ENCODE data around the gene SMIM41. TPM values are rescaled to one million over a fixed set of nuclear protein-coding genes. Genes with fewer than 3 reads are reported as not detected.

The SMIM41 gene
- total RNA-seq, 1 donor from 2014 or later: not detected

GRCh38 chr12:52132754-52133161 is 53.3 kb downstream of the SMIM41 start:
- DNase-seq (ENCODE audit: low read depth): no peak
- Histone ChIP-seq H3K27me3 (ENCODE audit: control insufficient read depth, insufficient read depth, low read length) (no peaks in the 10 kb centered on the region), H3K4me3 (ENCODE audit: low read depth, low read length) (no peak overlapping the region), H3K36me3 (ENCODE audit: control insufficient read depth, insufficient read depth, low read length) (no peaks in the 10 kb centered on the region)
- TF ChIP-seq, protein P1, sequence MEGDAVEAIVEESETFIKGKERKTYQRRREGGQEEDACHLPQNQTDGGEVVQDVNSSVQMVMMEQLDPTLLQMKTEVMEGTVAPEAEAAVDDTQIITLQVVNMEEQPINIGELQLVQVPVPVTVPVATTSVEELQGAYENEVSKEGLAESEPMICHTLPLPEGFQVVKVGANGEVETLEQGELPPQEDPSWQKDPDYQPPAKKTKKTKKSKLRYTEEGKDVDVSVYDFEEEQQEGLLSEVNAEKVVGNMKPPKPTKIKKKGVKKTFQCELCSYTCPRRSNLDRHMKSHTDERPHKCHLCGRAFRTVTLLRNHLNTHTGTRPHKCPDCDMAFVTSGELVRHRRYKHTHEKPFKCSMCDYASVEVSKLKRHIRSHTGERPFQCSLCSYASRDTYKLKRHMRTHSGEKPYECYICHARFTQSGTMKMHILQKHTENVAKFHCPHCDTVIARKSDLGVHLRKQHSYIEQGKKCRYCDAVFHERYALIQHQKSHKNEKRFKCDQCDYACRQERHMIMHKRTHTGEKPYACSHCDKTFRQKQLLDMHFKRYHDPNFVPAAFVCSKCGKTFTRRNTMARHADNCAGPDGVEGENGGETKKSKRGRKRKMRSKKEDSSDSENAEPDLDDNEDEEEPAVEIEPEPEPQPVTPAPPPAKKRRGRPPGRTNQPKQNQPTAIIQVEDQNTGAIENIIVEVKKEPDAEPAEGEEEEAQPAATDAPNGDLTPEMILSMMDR (IDR thresholded peaks at IDR 0.05; ENCODE audit: insufficient read depth, low read length, poor library complexity, severe bottlenecking): no peak

DNA sequence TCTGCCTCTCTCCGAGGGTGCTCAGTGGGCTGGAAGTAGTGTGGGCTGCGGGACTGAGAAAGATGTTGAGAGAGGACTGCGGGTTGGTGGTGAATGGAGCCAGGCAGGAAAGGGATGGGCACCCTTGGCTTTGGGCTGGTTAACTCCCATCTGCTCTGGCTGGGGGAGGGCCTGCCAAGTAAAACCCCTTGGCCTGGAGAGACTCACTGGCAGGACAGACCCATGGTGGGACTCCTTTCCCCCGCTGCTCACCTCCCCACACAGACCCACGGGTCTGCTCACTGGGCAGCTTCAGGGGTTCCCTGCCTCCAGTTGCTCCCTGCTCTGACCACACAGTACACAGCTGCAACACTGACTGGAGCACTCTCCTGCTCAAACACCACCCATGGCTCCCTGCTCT is 58.2 kb downstream of the SMIM41 start:
- TF ChIP-seq, protein P1 (IDR thresholded peaks at IDR 0.05; ENCODE audit: insufficient read depth, low read length, poor library complexity, severe bottlenecking): no peak
- Histone ChIP-seq H3K36me3 (ENCODE audit: control insufficient read depth, insufficient read depth, low read length) (no peaks in the 10 kb centered on the region), H3K27me3 (ENCODE audit: control insufficient read depth, insufficient read depth, low read length) (no peaks in the 10 kb centered on the region), H3K4me3 (ENCODE audit: low read depth, low read length) (no peak overlapping the region)
- no peak for DNase-seq (ENCODE audit: low read depth)

- no peak for DNase-seq (ENCODE audit: low read depth)
- no peak overlapping the region for H3K4me3 ChIP-seq (ENCODE audit: low read depth, low read length)
- H3K36me3 ChIP-seq (ENCODE audit: control insufficient read depth, insufficient read depth, low read length): no peaks in the 10 kb centered on the region
- H3K27me3 ChIP-seq (ENCODE audit: control insufficient read depth, insufficient read depth, low read length): no peaks in the 10 kb centered on the region
- TF ChIP-seq, protein P1 (IDR thresholded peaks at IDR 0.05; ENCODE audit: insufficient read depth, low read length, poor library complexity, severe bottlenecking): no peak
Observed at GRCh38 chr12:52139147-52139546, 59.6 kb downstream of the SMIM41 start.

GRCh38 chr12:52139579-52140062 is 60.1 kb downstream of the SMIM41 start:
- TF ChIP-seq, protein P1 (IDR thresholded peaks at IDR 0.05; ENCODE audit: insufficient read depth, low read length, poor library complexity, severe bottlenecking): peak; percentile 90
- DNase-seq (ENCODE audit: low read depth): no peak
- H3K4me3 ChIP-seq (ENCODE audit: low read depth, low read length): no peak overlapping the region
- H3K27me3 ChIP-seq (ENCODE audit: control insufficient read depth, insufficient read depth, low read length): no peaks in the 10 kb centered on the region
- no peaks in the 10 kb centered on the region for H3K36me3 ChIP-seq (ENCODE audit: control insufficient read depth, insufficient read depth, low read length)

DNA sequence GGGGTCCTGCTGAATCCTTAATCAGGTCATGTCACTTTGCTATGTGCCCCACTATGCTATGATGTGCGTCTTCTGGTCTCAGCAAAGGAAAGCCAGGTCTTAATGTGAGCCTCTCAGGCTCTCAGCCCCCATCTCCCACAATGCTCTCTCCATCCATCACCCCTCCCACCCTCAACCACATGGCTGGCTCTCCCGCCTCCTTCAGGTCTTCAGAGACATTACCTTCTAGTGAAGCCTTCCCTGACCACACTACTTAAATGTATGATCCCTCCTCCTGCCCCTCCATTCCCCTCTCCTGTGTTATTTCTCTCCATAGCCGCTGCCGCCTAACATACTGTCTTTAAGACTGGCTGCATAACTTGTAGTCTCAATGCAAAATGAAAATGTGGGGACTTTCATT is 61.8 kb downstream of the SMIM41 start:
- no peaks in the 10 kb centered on the region for H3K36me3 ChIP-seq (ENCODE audit: control insufficient read depth, insufficient read depth, low read length)
- no peak overlapping the region for H3K4me3 ChIP-seq (ENCODE audit: low read depth, low read length)
- TF ChIP-seq, protein P1 (IDR thresholded peaks at IDR 0.05; ENCODE audit: insufficient read depth, low read length, poor library complexity, severe bottlenecking): peak; percentile 7

DNA sequence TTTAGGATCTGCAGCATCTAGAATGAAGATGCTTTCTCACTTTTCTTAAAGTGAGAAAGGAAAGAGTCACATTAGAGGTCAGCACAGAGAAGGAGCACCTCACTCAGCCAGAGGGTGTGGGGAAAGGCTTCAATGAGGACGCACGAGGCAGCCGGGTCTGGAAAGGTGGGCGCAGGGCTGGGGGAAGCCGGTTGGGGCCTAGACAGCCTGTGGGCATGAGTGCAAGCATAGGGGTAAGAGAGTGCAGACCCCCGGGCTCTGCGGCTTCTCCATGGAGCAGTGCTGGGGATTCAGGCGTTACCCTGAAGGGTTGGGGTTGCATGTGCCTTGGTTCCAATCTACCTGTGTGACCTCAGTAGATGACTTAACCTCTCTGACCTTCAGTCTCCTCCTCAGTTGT is 62.4 kb downstream of the SMIM41 start:
- Histone ChIP-seq H3K4me3 (ENCODE audit: low read depth, low read length) (no peak overlapping the region), H3K27me3 (ENCODE audit: control insufficient read depth, insufficient read depth, low read length) (no peaks in the 10 kb centered on the region), H3K36me3 (ENCODE audit: control insufficient read depth, insufficient read depth, low read length) (no peaks in the 10 kb centered on the region)
- TF ChIP-seq, protein P1 (IDR thresholded peaks at IDR 0.05; ENCODE audit: insufficient read depth, low read length, poor library complexity, severe bottlenecking): no peak
- DNase-seq (ENCODE audit: low read depth): no peak

More for the DNA sequence above, 61.8 kb downstream of the SMIM41 start:
- no peaks in the 10 kb centered on the region for H3K27me3 ChIP-seq (ENCODE audit: control insufficient read depth, insufficient read depth, low read length)
- DNase-seq (ENCODE audit: low read depth): no peak

All from kidney epithelial cell (primary cell).